DMS114 treated with DMSO at 0.1 percent for 48 hours (cell line): Measurements from ENCODE around the gene SLC25A38.

Source experiments
- DNase-seq: peaks from one replicate; lab custom pipeline; 2025; ENCODE audit not compliant: unreplicated experiment; lab: John Stamatoyannopoulos, UW

Gene SLC25A38

GRCh38 chr3:39428745-39429201 is 45.6 kb downstream of the SLC25A38 start:
- DNase-seq: no peak

- DNase-seq: no peak
Observed at GRCh38 chr3:39429466-39429865, 46.3 kb downstream of the SLC25A38 start.

GRCh38 chr3:39432342-39432741 is 49.2 kb downstream of the SLC25A38 start:
- DNase-seq: no peak

GRCh38 chr3:39433642-39434041 is 50.5 kb downstream of the SLC25A38 start:
- no peak for DNase-seq

- DNase-seq: no peak
Observed at GRCh38 chr3:39434574-39434973, 51.4 kb downstream of the SLC25A38 start.

- no peak for DNase-seq
Observed at GRCh38 chr3:39435006-39435748, 52.0 kb downstream of the SLC25A38 start.

GRCh38 chr3:39438880-39439279 is 55.7 kb downstream of the SLC25A38 start:
- DNase-seq: no peak

GRCh38 chr3:39440316-39440715 is 57.1 kb downstream of the SLC25A38 start:
- DNase-seq: no peak

- DNase-seq: no peak
Observed at GRCh38 chr3:39443530-39443929, 60.4 kb downstream of the SLC25A38 start.

GRCh38 chr3:39445927-39446326 is 62.8 kb downstream of the SLC25A38 start:
- DNase-seq: no peak

GRCh38 chr3:39446444-39446843 is 63.3 kb downstream of the SLC25A38 start:
- DNase-seq: no peak
